Measurements from ENCODE around the gene LEAP2. TPM values are rescaled to one million over a fixed set of nuclear protein-coding genes. Genes with fewer than 3 reads are reported as not detected.

LEAP2 gene
- total RNA-seq, 1 donor from 2014 or later, result 2.5 TPM

- no peaks in the 10 kb centered on the region for H3K9me3 Mint-ChIP-seq (ENCODE audit: unreplicated experiment)
- H3K4me3 Mint-ChIP-seq (ENCODE audit: unreplicated experiment), result no peak overlapping the region
- H3K27me3 Mint-ChIP-seq (ENCODE audit: unreplicated experiment), result peaks cover 3% of the 10 kb centered on the region
- TF ChIP-seq CTCF (IDR thresholded peaks at IDR 0.05; ENCODE audit: partially characterized antibody, unreplicated experiment), result no peak
- H3K36me3 Mint-ChIP-seq (ENCODE audit: unreplicated experiment), result no peaks in the 10 kb centered on the region
- H3K27ac Mint-ChIP-seq (ENCODE audit: unreplicated experiment), result no peak overlapping the region
- DNase-seq, result no peak
- H3K4me1 Mint-ChIP-seq (ENCODE audit: low read depth, unreplicated experiment), result no peaks in the 10 kb centered on the region
Observed at GRCh38 chr5:132887283-132887682, 13.8 kb downstream of the LEAP2 start.

GRCh38 chr5:132889501-132889900, 16.0 kb downstream of the LEAP2 start:
- no peak overlapping the region for H3K4me3 Mint-ChIP-seq (ENCODE audit: unreplicated experiment)

GRCh38 chr5:132890817-132891216, 17.3 kb downstream of the LEAP2 start:
- Mint-ChIP-seq H3K4me1 (ENCODE audit: low read depth, unreplicated experiment) (no peaks in the 10 kb centered on the region), H3K4me3 (ENCODE audit: unreplicated experiment) (no peak overlapping the region), H3K27ac (ENCODE audit: unreplicated experiment) (no peak overlapping the region), H3K9me3 (ENCODE audit: unreplicated experiment) (peaks cover 2% of the 10 kb centered on the region), H3K36me3 (ENCODE audit: unreplicated experiment) (no peaks in the 10 kb centered on the region), H3K27me3 (ENCODE audit: unreplicated experiment) (peaks cover 3% of the 10 kb centered on the region)
- TF ChIP-seq CTCF (IDR thresholded peaks at IDR 0.05; ENCODE audit: partially characterized antibody, unreplicated experiment), result no peak
- no peak for DNase-seq

More at GRCh38 chr5:132889501-132889900, 16.0 kb downstream of the LEAP2 start:
- Mint-ChIP-seq H3K27ac (ENCODE audit: unreplicated experiment) (no peak overlapping the region), H3K27me3 (ENCODE audit: unreplicated experiment) (peaks cover 3% of the 10 kb centered on the region), H3K9me3 (ENCODE audit: unreplicated experiment) (peaks cover 2% of the 10 kb centered on the region), H3K36me3 (ENCODE audit: unreplicated experiment) (no peaks in the 10 kb centered on the region), H3K4me1 (ENCODE audit: low read depth, unreplicated experiment) (no peaks in the 10 kb centered on the region)
- no peak for TF ChIP-seq CTCF (IDR thresholded peaks at IDR 0.05; ENCODE audit: partially characterized antibody, unreplicated experiment)
- DNase-seq, result no peak

GRCh38 chr5:132895719-132896305, 22.3 kb downstream of the LEAP2 start:
- H3K27ac Mint-ChIP-seq (ENCODE audit: unreplicated experiment), result no peak overlapping the region
- no peak for TF ChIP-seq CTCF (IDR thresholded peaks at IDR 0.05; ENCODE audit: partially characterized antibody, unreplicated experiment)
- H3K9me3 Mint-ChIP-seq (ENCODE audit: unreplicated experiment), result peaks cover 2% of the 10 kb centered on the region
- no peaks in the 10 kb centered on the region for H3K4me1 Mint-ChIP-seq (ENCODE audit: low read depth, unreplicated experiment)
- no peaks in the 10 kb centered on the region for H3K36me3 Mint-ChIP-seq (ENCODE audit: unreplicated experiment)
- no peak overlapping the region for H3K4me3 Mint-ChIP-seq (ENCODE audit: unreplicated experiment)
- DNase-seq, result no peak
- peaks cover 3% of the 10 kb centered on the region for H3K27me3 Mint-ChIP-seq (ENCODE audit: unreplicated experiment)

DNA sequence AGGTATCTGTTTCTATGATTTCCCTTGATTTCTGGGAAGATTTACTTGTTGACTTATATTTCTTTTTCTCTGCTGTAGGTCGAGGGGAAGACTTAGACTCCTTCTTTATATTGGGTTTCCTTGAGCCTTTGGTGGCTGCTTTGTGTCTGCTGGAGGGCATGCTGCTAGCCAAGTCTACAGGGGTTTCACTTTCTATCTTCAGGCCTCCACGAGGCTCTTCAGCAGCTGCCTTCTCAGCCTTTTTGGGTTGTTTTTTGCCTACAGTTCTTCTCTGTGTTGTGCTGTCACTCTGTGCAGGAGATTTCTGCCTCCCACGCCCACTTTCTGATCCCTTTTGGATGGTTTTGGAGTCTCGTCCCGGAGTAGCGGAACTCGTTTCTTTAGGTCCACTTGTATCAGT, 23.2 kb downstream of the LEAP2 start:
- no peak for TF ChIP-seq CTCF (IDR thresholded peaks at IDR 0.05; ENCODE audit: partially characterized antibody, unreplicated experiment)
- Mint-ChIP-seq H3K9me3 (ENCODE audit: unreplicated experiment) (peaks cover 2% of the 10 kb centered on the region), H3K36me3 (ENCODE audit: unreplicated experiment) (no peaks in the 10 kb centered on the region), H3K27me3 (ENCODE audit: unreplicated experiment) (peaks cover 3% of the 10 kb centered on the region), H3K4me3 (ENCODE audit: unreplicated experiment) (no peak overlapping the region), H3K27ac (ENCODE audit: unreplicated experiment) (no peak overlapping the region), H3K4me1 (ENCODE audit: low read depth, unreplicated experiment) (no peaks in the 10 kb centered on the region)
- no peak for DNase-seq

Data from glutamatergic neuron (in vitro differentiated cells).